ENCODE measurements around the gene NR1D1. TPM values are rescaled to one million over a fixed set of nuclear protein-coding genes. Genes with fewer than 3 reads are reported as not detected.

The NR1D1 gene
- total and polyA plus RNA-seq, 2 of the 13 experiments (the other 11 are each of a cell fraction or from before 2014, with no cell fraction given) = 2.1 to 2.7 TPM

- no peak for TF ChIP-seq HOXA7 (CRISPR knock-in tag; IDR thresholded peaks at IDR 0.05)
- TF ChIP-seq ZNF710 (CRISPR knock-in tag; IDR thresholded peaks at IDR 0.05; ENCODE audit: borderline replicate concordance) = peak; percentile 28; the same call in 1 of the 2 replicates
- no peak for TF ChIP-seq HIVEP1 (CRISPR knock-in tag; IDR thresholded peaks at IDR 0.05)
- no peak for TF ChIP-seq PHB2 (IDR thresholded peaks at IDR 0.05; ENCODE audit: partially characterized antibody)
- no peak for TF ChIP-seq FOXO4 (CRISPR knock-in tag; conservative IDR thresholded peaks at IDR 0.05)
- 0 out of 2 replicates have a peak, but pooled peaks have one; percentile 47 for TF ChIP-seq ZNF280B (CRISPR knock-in tag; IDR thresholded peaks at IDR 0.05; ENCODE audit: borderline replicate concordance)
- TF ChIP-seq PITX1 (CRISPR knock-in tag; IDR thresholded peaks at IDR 0.05) = no peak
- TF ChIP-seq ARNTL (CRISPR knock-in tag; IDR thresholded peaks at IDR 0.05) = peak; percentile 21; the same call in 1 of the 2 replicates
- 0 out of 2 replicates have a peak, but pooled peaks have one; percentile 2 for TF ChIP-seq ZNF546 (CRISPR knock-in tag; conservative IDR thresholded peaks at IDR 0.05)
- TF ChIP-seq ZNF12 (CRISPR knock-in tag; IDR thresholded peaks at IDR 0.05) = no peak
- TF ChIP-seq ZMYM3 (CRISPR knock-in tag; IDR thresholded peaks at IDR 0.05) = peak; percentile 47; the same call in 1 of the 2 replicates
- no peak for TF ChIP-seq ZNF124 (CRISPR knock-in tag; IDR thresholded peaks at IDR 0.05)
- no peak for TF ChIP-seq ZNF761 (CRISPR knock-in tag; conservative IDR thresholded peaks at IDR 0.05)
- no peak; the same call in 1 of the 2 replicates for TF ChIP-seq DRAP1 (CRISPR knock-in tag; IDR thresholded peaks at IDR 0.05)
- no peak for TF ChIP-seq SKI (IDR thresholded peaks at IDR 0.05; ENCODE audit: partially characterized antibody)
- TF ChIP-seq ZNF720 (CRISPR knock-in tag; IDR thresholded peaks at IDR 0.05) = no peak
- TF ChIP-seq NFE2 (CRISPR knock-in tag; IDR thresholded peaks at IDR 0.05) = no peak
- no peak for TF ChIP-seq MBNL3 (CRISPR knock-in tag; conservative IDR thresholded peaks at IDR 0.05)
- no peak for TF ChIP-seq PRMT3 (CRISPR knock-in tag; IDR thresholded peaks at IDR 0.05; ENCODE audit: borderline replicate concordance, low read depth)
- no peak for TF ChIP-seq ZNF775 (CRISPR knock-in tag; IDR thresholded peaks at IDR 0.05; ENCODE audit: borderline replicate concordance)
- no peak for TF ChIP-seq KMT2B (CRISPR knock-in tag; IDR thresholded peaks at IDR 0.05)
- no peak for TF ChIP-seq RFX5 (IDR thresholded peaks at IDR 0.05; ENCODE audit: low read depth, low read length)
- TF ChIP-seq ZNF691 (CRISPR knock-in tag; IDR thresholded peaks at IDR 0.05; ENCODE audit: borderline replicate concordance, low read depth) = no peak
- no peak for TF ChIP-seq ZNF382 (CRISPR knock-in tag; IDR thresholded peaks at IDR 0.05; ENCODE audit: borderline replicate concordance)
- TF ChIP-seq SMC3 (IDR thresholded peaks at IDR 0.05; ENCODE audit: low read length) = no peak
Observed at GRCh38 chr17:40122999-40123810, 22.8 kb upstream of the NR1D1 start (continued).
